Activated gamma-delta T cell treated with anti-CD3 and anti-CD28 coated beads, Interleukin-2, amount 50 U/mL, for 16 hours (primary cell): Measurements from ENCODE around the gene ATF6.

Experiments
- DNase-seq: peaks from one replicate; pipeline ENCODE4 v3.0.0-alpha.2; 2020; ENCODE audit warnings: low read depth

The ATF6 gene

GRCh38 chr1:161836018-161836417, 69.9 kb downstream of the ATF6 start:
- DNase-seq, result no peak

GRCh38 chr1:161838362-161838761, 72.2 kb downstream of the ATF6 start:
- no peak for DNase-seq

DNA sequence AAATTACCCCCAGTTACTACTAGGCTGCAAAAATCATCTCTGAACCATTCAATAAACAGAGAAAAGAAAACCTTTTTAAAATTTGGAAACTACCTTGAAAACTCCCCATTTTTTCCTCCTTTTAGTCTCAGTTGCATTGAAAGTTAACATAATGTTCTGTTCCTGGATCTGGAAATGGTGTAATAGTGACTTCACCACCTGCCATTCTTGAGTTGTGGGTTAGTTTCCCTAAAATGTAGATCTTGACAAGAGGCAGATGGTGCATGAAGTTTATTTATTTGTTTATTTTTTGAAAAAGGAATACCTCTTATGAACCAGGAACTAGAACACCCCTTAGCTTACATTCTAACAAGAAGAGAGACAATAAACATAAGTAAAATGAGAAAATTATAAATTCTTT, 72.8 kb downstream of the ATF6 start:
- no peak for DNase-seq

DNA sequence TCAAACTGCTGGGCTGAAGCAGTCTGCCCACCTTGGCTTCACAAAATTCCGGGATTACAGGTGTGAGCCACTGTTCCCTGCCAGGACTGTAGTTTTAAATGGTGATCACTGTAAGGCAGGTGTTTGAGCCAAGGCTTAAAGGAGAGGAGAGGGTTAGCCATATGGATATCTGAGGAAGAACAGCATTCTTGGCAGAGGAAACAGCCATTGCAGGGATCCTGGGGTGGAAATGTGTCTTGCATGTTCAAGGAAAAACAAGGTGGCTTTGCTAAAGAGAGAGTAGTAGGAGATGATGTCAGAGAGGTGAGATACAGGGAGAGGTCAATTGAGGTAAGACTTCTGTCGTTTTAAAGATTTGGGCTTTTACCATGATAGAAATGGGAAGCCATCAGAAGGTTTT, 73.5 kb downstream of the ATF6 start:
- no peak for DNase-seq

- DNase-seq, result no peak
These were observed 74.2 kb downstream of the ATF6 start for GRCh38 chr1:161840363-161840762.

GRCh38 chr1:161843156-161843555, 77.0 kb downstream of the ATF6 start:
- DNase-seq, result no peak

GRCh38 chr1:161844696-161845095, 78.6 kb downstream of the ATF6 start:
- no peak for DNase-seq

- DNase-seq, result no peak
These were observed 82.6 kb downstream of the ATF6 start for GRCh38 chr1:161848676-161849075.

DNA sequence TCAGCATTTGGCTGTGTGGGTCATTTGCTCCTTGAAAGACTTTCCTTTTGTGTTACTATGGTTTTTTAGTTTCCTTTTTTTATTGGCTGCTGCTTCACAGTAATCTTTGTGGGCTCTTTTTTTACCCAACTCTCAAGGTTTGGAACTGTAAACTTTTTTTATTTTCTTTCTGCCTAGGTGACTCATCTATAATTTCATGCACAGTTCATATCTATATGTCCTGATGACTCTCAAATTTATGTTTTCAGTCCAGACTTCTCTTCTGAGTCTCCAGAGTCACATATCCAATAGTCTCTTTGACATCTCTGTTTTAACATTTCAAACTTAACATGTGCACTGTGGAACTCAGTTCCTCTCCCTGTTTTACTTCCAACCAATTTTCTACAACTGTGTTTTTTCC, 83.4 kb downstream of the ATF6 start:
- DNase-seq, result no peak

- no peak for DNase-seq
These were observed 89.1 kb downstream of the ATF6 start for GRCh38 chr1:161855260-161855659.

GRCh38 chr1:161858271-161858670, 92.2 kb downstream of the ATF6 start:
- no peak for DNase-seq

GRCh38 chr1:161863549-161863948, 97.4 kb downstream of the ATF6 start:
- no peak for DNase-seq

DNA sequence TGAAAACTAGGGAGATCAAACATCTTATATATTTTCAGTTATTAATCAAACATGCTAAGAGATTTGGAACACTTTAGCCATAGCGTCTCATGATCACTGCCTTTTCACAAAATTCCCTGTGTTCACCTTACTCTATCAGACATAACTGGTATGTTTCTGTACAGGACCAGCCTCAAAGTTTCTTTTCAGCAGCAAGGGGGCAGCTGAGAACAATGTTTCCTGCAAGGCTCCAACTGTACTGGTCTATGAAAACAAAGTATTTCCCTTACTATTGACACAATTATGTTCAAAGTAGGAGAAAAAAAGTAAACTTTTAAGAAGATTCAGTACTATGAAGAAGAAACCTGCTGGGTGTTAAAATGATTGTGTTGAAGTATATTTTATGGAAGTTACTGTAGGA, 98.5 kb downstream of the ATF6 start:
- DNase-seq, result no peak

DNA sequence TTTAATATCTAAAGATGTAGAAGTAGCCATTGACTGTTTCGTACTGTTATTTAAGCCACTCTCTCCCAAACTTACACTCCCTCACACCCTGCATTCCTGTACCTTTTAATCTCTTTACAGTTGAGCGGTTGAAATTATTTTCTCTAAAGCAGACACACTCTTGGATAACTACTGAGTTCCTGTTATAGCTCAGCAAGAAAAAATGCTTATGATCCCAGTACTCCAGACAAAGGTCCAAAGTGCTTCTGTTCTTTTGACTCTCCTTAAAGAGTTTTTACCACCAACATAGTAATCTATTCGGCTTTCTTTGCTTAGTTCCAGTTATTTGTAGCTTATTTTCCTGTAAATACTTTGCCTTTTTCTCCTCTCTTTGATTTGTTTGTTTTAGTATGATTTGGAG, 100.1 kb downstream of the ATF6 start:
- no peak for DNase-seq

GRCh38 chr1:161868832-161869231, 102.7 kb downstream of the ATF6 start:
- DNase-seq, result no peak

GRCh38 chr1:161869291-161869690, 103.2 kb downstream of the ATF6 start:
- DNase-seq, result no peak

DNA sequence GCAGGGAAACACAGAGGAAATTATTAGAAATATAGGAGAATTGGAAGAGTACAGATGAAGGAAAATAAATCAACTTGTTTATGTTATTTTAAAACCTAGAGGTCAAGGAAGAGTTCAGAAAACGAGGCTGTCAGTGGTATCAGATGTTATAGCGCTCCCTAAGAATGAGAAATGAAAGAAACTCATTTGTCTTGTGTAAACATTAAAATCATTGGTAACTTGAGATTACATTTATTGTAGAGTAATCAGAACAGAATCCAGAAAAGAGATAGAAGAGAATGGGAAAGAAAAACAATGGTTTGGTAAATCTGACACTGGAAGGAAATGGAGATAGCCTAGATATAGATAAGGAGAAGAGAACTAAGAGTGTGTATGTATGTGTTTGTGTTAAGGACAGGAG, 106.4 kb downstream of the ATF6 start:
- DNase-seq, result no peak

- DNase-seq, result no peak
These were observed 113.1 kb downstream of the ATF6 start for GRCh38 chr1:161879261-161879660.

GRCh38 chr1:161884475-161884874, 118.4 kb downstream of the ATF6 start:
- no peak for DNase-seq

DNA sequence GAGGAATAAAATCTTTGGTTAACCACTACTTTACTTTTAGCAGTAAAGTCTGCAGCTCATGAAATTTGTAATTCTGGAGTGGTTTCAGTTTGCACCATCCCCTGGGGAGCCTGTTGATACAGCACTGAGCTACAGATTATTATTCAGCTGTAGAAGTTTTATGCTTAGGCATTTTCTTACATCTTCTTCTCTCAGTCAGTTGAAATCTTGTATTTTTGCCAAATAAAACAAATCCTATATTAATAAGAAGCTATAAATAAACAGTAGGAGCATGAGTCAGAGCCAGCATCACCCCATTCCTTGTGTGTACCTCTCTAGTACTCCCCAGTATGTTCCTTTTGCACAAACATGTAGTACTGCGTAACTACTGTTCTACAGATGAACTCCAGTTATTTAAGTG, 118.9 kb downstream of the ATF6 start:
- DNase-seq, result no peak

- DNase-seq, result no peak
These were observed 119.6 kb downstream of the ATF6 start for GRCh38 chr1:161885759-161886158.

GRCh38 chr1:161886589-161886988, 120.5 kb downstream of the ATF6 start:
- DNase-seq, result no peak

GRCh38 chr1:161887730-161888287, 121.7 kb downstream of the ATF6 start:
- no peak for DNase-seq

DNA sequence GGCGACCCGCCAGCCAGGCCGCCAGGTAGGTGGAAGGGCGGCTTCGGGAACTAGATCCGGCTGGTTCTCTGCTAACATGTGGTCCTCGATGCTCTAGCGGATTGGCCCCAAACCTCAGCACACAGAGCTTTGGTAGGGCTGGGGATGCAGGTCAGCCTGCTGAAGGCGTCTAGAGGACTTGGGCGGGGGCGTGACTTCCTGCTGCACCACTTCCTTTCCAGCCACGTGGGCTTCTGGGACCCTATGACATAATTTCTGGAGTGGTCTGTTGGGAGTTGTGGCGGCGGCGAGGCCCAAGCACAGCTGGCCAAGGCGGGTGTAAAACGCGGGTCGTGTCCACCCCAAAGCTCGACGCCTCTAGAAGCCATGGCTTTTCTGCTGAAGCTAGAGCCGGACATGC, 124.5 kb downstream of the ATF6 start:
- DNase-seq, result no peak

DNA sequence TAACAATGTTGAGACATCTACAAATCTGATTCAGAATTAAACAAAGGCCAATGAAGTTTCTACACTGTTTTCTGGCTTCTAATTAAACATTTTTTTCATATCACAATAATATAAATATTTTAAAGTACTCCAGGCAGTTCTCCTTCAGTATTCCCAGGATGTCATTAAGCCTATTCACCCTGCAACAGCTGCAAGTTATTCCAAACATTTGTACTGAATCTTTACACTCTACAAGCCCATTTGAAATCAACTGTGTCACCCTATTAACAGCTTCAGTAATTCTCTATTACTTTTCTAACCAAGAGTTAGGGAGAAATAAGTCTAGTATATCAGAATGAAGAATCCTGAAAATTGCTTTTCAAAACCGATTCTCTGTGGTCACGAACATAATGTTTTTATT, 133.0 kb downstream of the ATF6 start:
- no peak for DNase-seq
